Gastrocnemius medialis (tissue), 4 donors: ENCODE results near the gene FCMR. TPM values are rescaled to one million over a fixed set of nuclear protein-coding genes. Genes with fewer than 3 reads are reported as not detected.

Experiments used
- ATAC-seq, 2 donors: fragments of 150-250 bp; one replicate each; pipeline ENCODE4 v1.9.1; 2016
- DNase-seq, 2 donors: peaks; one replicate each; pipeline ENCODE4 v3.0.0-alpha.2; 2019
- H3K27ac ChIP-seq, 4 donors: fragments of 200-600 bp; sonication (generic); 1 replicate in 1 of 4; 2 replicates in 3 of 4; pipeline ENCODE4 v1.5.1; 2016 to 2018; ENCODE audit warnings: mild to moderate bottlenecking in 2 of 4, moderate library complexity in 1 of 4
- H3K27me3 ChIP-seq, 3 donors: fragments of 200-600 bp; sonication (generic) in 2 of 3; 1 replicate in 1 of 3; 2 replicates in 2 of 3; pipeline versions ENCODE4 v1.5.1 to v1.6.0; 2016 to 2019; ENCODE audit warnings: mild to moderate bottlenecking in 1 of 3, moderate library complexity in 1 of 3
- H3K36me3 ChIP-seq, 2 donors: fragments of 200-600 bp; sonication (generic) in 1 of 2; one replicate each; pipeline ENCODE4 v1.5.1; 2017 to 2018
- H3K4me1 ChIP-seq, 2 donors: fragments of 200-600 bp; sonication (generic) in 1 of 2; one replicate each; pipeline ENCODE4 v1.5.1; 2016 to 2017; ENCODE audit warnings: mild to moderate bottlenecking in 2 of 2
- H3K4me3 ChIP-seq, 4 donors: fragments of 200-600 bp; sonication (generic) in 3 of 4; 1 replicate in 1 of 4; 2 replicates in 3 of 4; pipeline ENCODE4 v1.5.1; 2016 to 2019; ENCODE audit warnings: mild to moderate bottlenecking in 2 of 4
- H3K9me3 ChIP-seq, 3 donors: fragments of 200-600 bp; sonication (generic) in 2 of 3; 1 replicate in 1 of 3; 2 replicates in 2 of 3; pipeline ENCODE4 v1.5.1; 2016 to 2019
- CTCF ChIP-seq, 5 experiments: fragments of 450-650 bp in 3 of 5; fragments of 200-600 bp in 2 of 5; sonication (generic) in 2 of 5; IDR thresholded peaks in 4 of 5; conservative IDR thresholded peaks in 1 of 5; 1 replicate in 4 of 5; 2 replicates in 1 of 5; pipeline ENCODE4 v1.5.1; 2016 to 2019; ENCODE audit warnings: antibody characterized with exemption in 5 of 5, mild to moderate bottlenecking in 3 of 5, moderate library complexity in 3 of 5
- POLR2A ChIP-seq, 2 donors: fragments of 450-650 bp; IDR thresholded peaks; one replicate each; pipeline ENCODE4 v1.6.1; 2017; ENCODE audit warnings: antibody characterized with exemption in 2 of 2, mild to moderate bottlenecking in 2 of 2, moderate library complexity in 2 of 2
- in situ Hi-C, 4 donors: fragments of 200-750 bp; cut with MboI; loops; one replicate each; pipeline versions ENCODE4 v1.15.0 to v1.8.0; 2017; ENCODE audit warnings: low sequenced_read_pairs in 4 of 4
- intact Hi-C: fragments of 100-400 bp; cut with DNase I; formaldehyde crosslinking; loops from one replicate; pipeline ENCODE4 v1.15.1; 2023; ENCODE audit warnings: low total_unique reads
- total RNA-seq, 4 donors: library from RNA; depleted of rRNA; stranded (reverse); fragments of >200 nt; gene quantifications; one replicate each; pipeline versions ENCODE4 v1.1.0 to v1.2.3, GENCODE V29; 2016

Gene FCMR
- total RNA-seq, 4 donors from 2014 or later, result 2.1 to 10.2 (median 4.7) TPM

DNA sequence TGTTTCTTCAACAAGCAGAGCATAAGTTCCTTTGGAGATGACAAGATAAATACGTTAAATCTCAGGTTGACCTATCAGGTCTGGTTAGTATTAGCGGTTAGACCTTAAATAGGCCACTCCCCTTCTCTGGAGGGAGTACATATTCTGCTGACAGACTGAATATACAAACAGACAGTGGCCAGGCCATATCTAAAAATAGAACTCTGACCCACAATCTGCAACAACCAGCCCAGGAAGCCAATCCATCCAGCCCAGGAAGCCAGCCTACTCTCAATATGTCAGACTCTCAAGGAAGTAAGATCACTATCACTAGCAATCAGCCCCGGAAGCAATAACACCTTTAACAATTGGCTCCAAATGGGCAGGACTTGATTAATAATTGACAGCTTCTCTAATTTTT lies 49.6 kb downstream of the FCMR start:
- in situ Hi-C loops (no loop called here), intact Hi-C loops (no loop called here)
- DNase-seq (no peak), ATAC-seq (peak; percentile 58 to 70)
- Histone ChIP-seq H3K4me1 (no peaks in the 10 kb centered on the region), H3K9me3 (peaks cover 0 to 5% (median 0%) of the 10 kb centered on the region in 3 donors), H3K27me3 (no peaks in the 10 kb centered on the region), H3K27ac (no peak overlapping the region), H3K36me3 (no peaks in the 10 kb centered on the region), H3K4me3 (no peak overlapping the region)
- TF ChIP-seq POLR2A (IDR thresholded peaks at IDR 0.05) (no peak), CTCF (IDR thresholded peaks at IDR 0.05 in 4 of 5, conservative IDR thresholded peaks at IDR 0.05 in 1 of 5) (no peak)

DNA sequence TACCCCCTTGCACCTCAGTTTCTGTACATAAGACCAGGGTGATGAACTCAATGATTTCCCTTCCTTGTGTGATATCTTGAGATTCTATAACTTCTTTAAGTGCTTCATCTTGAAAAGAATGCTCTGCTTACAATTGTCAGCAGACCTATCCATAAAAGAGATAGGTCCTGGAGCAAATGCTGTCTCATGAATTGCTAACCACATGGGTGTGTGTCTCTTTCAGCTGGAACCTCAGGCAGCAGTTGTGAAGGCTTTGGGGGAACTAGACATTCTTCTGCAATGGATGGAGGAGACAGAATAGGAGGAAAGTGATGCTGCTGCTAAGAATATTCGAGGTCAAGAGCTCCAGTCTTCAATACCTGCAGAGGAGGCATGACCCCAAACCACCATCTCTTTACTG lies 53.5 kb downstream of the FCMR start:
- no peak for ATAC-seq
- in situ Hi-C loops, result loop anchor here (10.0 kb wide), 1 partner anchor 47 kb away; no protein-coding TSS in a partner anchor

GRCh38 chr1:206867716-206868115 lies 54.0 kb downstream of the FCMR start:
- no peak for ATAC-seq
- intact Hi-C loops, result no loop called here

More for the DNA sequence above, 53.5 kb downstream of the FCMR start:
- Histone ChIP-seq H3K9me3 (no peaks in the 10 kb centered on the region), H3K27ac (no peak overlapping the region), H3K4me3 (no peak overlapping the region), H3K27me3 (no peaks in the 10 kb centered on the region), H3K4me1 (peaks cover 0 to 3% of the 10 kb centered on the region in 2 donors), H3K36me3 (no peaks in the 10 kb centered on the region)
- TF ChIP-seq POLR2A (IDR thresholded peaks at IDR 0.05) (no peak), CTCF (IDR thresholded peaks at IDR 0.05 in 4 of 5, conservative IDR thresholded peaks at IDR 0.05 in 1 of 5) (no peak)
- intact Hi-C loops, result no loop called here
- no peak for DNase-seq

GRCh38 chr1:206867239-206867638 lies 54.5 kb downstream of the FCMR start:
- no peak for DNase-seq
- Histone ChIP-seq H3K36me3 (no peaks in the 10 kb centered on the region), H3K9me3 (no peaks in the 10 kb centered on the region), H3K27me3 (no peaks in the 10 kb centered on the region), H3K4me3 (no peak overlapping the region), H3K4me1 (peaks cover 0 to 3% of the 10 kb centered on the region in 2 donors), H3K27ac (no peak overlapping the region)
- TF ChIP-seq CTCF (IDR thresholded peaks at IDR 0.05 in 4 of 5, conservative IDR thresholded peaks at IDR 0.05 in 1 of 5) (no peak), POLR2A (IDR thresholded peaks at IDR 0.05) (no peak)
- ATAC-seq, result no peak
- intact Hi-C loops, result no loop called here
- in situ Hi-C loops, result loop anchor here (10.0 kb wide), 1 partner anchor 48 kb away; no protein-coding TSS in a partner anchor

More at GRCh38 chr1:206867716-206868115, 54.0 kb downstream of the FCMR start:
- H3K9me3 ChIP-seq, result no peaks in the 10 kb centered on the region
- no peak overlapping the region for H3K4me3 ChIP-seq
- H3K36me3 ChIP-seq, result no peaks in the 10 kb centered on the region
- H3K27ac ChIP-seq, result no peak overlapping the region
- TF ChIP-seq POLR2A (IDR thresholded peaks at IDR 0.05) (no peak), CTCF (IDR thresholded peaks at IDR 0.05 in 4 of 5, conservative IDR thresholded peaks at IDR 0.05 in 1 of 5) (no peak)
- H3K4me1 ChIP-seq, result peaks cover 0 to 3% of the 10 kb centered on the region in 2 donors
- no peak for DNase-seq
- H3K27me3 ChIP-seq, result no peaks in the 10 kb centered on the region
- in situ Hi-C loops, result loop anchor here (10.0 kb wide), 1 partner anchor 47 kb away; no protein-coding TSS in a partner anchor

DNA sequence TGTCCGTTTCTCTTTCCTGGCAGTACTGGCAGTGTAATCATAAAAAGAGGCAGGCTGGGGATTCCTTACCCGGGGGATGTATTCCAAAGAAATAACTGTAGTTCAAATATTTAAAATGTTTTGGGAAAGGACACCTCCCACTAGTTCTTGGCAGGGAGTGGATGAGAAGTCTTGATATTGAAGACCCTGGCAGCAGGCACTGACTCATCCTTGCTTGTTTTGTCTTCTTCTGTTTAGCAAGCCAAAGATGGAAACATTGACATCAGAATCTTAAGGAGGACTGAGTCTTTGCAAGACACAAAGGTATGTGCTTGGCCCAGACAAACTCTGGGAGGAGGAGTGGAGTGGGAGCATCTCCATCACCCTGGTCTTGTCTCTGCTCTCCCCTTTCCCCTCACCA lies 55.7 kb downstream of the FCMR start:
- ATAC-seq (no peak), DNase-seq (no peak)
- in situ Hi-C loops, result loop anchor here (10.0 kb wide), 1 partner anchor 49 kb away; no protein-coding TSS in a partner anchor
- Histone ChIP-seq H3K9me3 (no peaks in the 10 kb centered on the region), H3K4me1 (peaks cover 0 to 3% of the 10 kb centered on the region in 2 donors), H3K4me3 (no peak overlapping the region), H3K36me3 (no peaks in the 10 kb centered on the region), H3K27me3 (no peaks in the 10 kb centered on the region), H3K27ac (no peak overlapping the region)
- TF ChIP-seq POLR2A (IDR thresholded peaks at IDR 0.05) (no peak), CTCF (IDR thresholded peaks at IDR 0.05 in 4 of 5, conservative IDR thresholded peaks at IDR 0.05 in 1 of 5) (no peak)
- intact Hi-C loops, result no loop called here
